ENCODE data around the gene WDFY3. TPM values are rescaled to one million over a fixed set of nuclear protein-coding genes. Genes with fewer than 3 reads are reported as not detected.

The WDFY3 gene
- total RNA-seq, 2 experiments from 2014 or later = 0.09 to 0.38 TPM

GRCh38 chr4:84652478-84652877, 314.0 kb downstream of the WDFY3 start:
- no peaks in the 10 kb centered on the region for H3K4me1 Mint-ChIP-seq (ENCODE audit: low read depth)
- peaks cover 3% of the 10 kb centered on the region for H3K27me3 Mint-ChIP-seq
- ATAC-seq (no peak), DNase-seq (no peak)
- H3K36me3 Mint-ChIP-seq (ENCODE audit: low read depth) = no peaks in the 10 kb centered on the region
- H3K27ac Mint-ChIP-seq = no peak overlapping the region
- peaks cover 4% of the 10 kb centered on the region for H3K9me3 Mint-ChIP-seq
- TF ChIP-seq CTCF (IDR thresholded peaks at IDR 0.05) = no peak
- CTCF ChIA-PET = no interaction called here
- intact Hi-C loops (cut with micrococcal nuclease) = no loop called here
- POLR2A ChIA-PET = no interaction called here
- no peak overlapping the region for H3K4me3 Mint-ChIP-seq

DNA sequence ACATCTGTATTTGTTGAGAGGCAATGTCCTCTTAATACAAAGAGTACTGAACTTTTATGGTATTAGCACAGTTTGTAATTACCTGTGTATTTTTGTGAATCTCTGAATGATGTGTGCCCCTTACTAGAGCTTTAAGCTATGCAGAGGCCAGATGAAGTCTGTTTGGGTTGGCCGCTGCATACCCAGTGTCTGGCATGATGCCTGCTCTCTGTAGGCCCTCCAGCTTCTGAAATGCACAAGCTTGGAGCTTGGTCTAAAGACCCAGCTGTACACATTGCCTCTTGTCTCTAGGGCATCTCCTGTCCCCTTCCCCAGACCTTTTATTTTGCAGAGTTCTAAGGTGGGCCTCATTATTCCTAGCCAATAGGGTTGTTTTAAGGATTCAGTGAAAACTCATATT, 315.0 kb downstream of the WDFY3 start:
- H3K9me3 Mint-ChIP-seq = peaks cover 2% of the 10 kb centered on the region
- no peak overlapping the region for H3K4me3 Mint-ChIP-seq
- no peak overlapping the region for H3K27ac Mint-ChIP-seq
- H3K4me1 Mint-ChIP-seq (ENCODE audit: low read depth) = no peaks in the 10 kb centered on the region
- peaks cover under 1% of the 10 kb centered on the region for H3K27me3 Mint-ChIP-seq
- DNase-seq (no peak), ATAC-seq (no peak)
- H3K36me3 Mint-ChIP-seq (ENCODE audit: low read depth) = no peaks in the 10 kb centered on the region
- POLR2A ChIA-PET = no interaction called here
- CTCF ChIA-PET = no interaction called here
- TF ChIP-seq CTCF (IDR thresholded peaks at IDR 0.05) = no peak
- intact Hi-C loops (cut with micrococcal nuclease) = no loop called here

DNA sequence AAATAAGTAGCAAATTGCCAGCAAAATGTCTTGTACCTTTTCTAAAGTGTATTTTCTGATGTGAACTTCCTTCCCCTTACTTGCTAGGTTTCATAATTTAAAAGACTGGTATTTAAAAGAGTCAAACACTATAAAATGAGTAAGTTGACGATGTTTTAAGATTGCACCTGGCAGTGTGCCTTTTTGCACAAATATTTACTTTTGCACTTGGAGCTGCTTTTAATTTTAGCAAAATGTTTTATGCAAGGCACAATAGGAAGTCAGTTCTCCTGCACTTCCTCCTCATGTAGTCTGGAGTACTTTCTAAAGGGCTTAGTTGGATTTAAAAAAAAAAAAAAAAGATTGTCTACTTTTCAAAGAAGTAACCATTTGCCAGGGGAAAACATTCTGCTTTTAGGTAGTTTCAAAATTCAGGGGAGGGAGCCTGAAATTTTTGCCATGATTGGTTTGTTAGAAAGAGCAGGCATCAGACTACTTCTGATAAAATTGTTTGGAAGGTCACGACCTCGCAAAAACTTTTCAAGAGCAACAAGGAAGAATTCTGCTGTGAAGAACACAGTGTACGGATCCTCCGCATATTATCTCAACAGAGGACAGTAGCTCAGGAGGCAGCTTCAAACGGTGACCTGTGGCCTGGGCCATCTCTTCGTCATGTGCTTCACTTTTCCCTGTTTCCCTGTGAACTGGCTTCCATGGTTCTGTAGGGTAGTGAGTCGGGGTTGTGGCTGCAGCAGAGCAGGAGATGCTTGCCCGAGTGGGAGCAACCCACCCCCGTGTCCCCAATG, 317.4 kb downstream of the WDFY3 start:
- Mint-ChIP-seq H3K36me3 (ENCODE audit: low read depth) (no peaks in the 10 kb centered on the region), H3K4me1 (ENCODE audit: low read depth) (no peaks in the 10 kb centered on the region), H3K27ac (no peak overlapping the region), H3K9me3 (no peaks in the 10 kb centered on the region), H3K4me3 (no peak overlapping the region), H3K27me3 (no peaks in the 10 kb centered on the region)
- ChIA-PET CTCF (no interaction called here), POLR2A (no interaction called here)
- DNase-seq = no peak
- intact Hi-C loops (cut with micrococcal nuclease) = no loop called here
- no peak for ATAC-seq
- no peak for TF ChIP-seq CTCF (IDR thresholded peaks at IDR 0.05)

DNA sequence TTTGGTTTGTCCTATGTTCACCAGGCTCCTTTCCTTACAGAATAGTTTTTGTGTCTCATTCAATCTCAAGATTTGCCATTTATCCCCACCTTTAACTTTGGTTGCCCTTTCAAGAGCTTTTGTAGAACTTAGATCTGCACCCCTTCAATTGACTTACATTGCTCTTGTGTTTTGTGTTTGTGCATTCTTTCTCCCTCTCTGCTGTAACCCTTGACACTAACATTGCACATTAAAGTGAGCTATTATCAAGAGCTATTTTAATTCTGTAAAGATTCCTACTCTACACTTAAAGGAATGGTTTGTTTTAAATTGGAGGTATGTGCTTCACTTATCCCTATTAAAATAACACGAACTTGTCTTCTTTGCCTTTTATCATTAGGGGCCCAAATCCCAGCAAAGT, 318.3 kb downstream of the WDFY3 start:
- POLR2A ChIA-PET = no interaction called here
- ATAC-seq = no peak
- Mint-ChIP-seq H3K36me3 (ENCODE audit: low read depth) (no peaks in the 10 kb centered on the region), H3K27me3 (no peaks in the 10 kb centered on the region), H3K9me3 (no peaks in the 10 kb centered on the region), H3K27ac (no peak overlapping the region), H3K4me3 (no peak overlapping the region), H3K4me1 (ENCODE audit: low read depth) (no peaks in the 10 kb centered on the region)
- no peak for TF ChIP-seq CTCF (IDR thresholded peaks at IDR 0.05)
- CTCF ChIA-PET = no interaction called here
- DNase-seq = no peak
- intact Hi-C loops (cut with micrococcal nuclease) = no loop called here

GRCh38 chr4:84647312-84647884, 319.1 kb downstream of the WDFY3 start:
- ChIA-PET POLR2A (interaction anchor here (0.8 kb wide), 1 partner anchor 38 kb away, joined by 4 read pairs; no protein-coding TSS in a partner anchor), CTCF (no interaction called here)
- Mint-ChIP-seq H3K36me3 (ENCODE audit: low read depth) (no peaks in the 10 kb centered on the region), H3K27ac (no peak overlapping the region), H3K4me3 (no peak overlapping the region), H3K9me3 (no peaks in the 10 kb centered on the region), H3K27me3 (no peaks in the 10 kb centered on the region), H3K4me1 (ENCODE audit: low read depth) (no peaks in the 10 kb centered on the region)
- no peak for TF ChIP-seq CTCF (IDR thresholded peaks at IDR 0.05)
- DNase-seq (no peak), ATAC-seq (no peak)
- intact Hi-C loops (cut with micrococcal nuclease) = no loop called here
